WTC11 (cell line): ENCODE results near the gene IGSF5.

Source experiments
- CREM ChIP-seq: sonication (generic); formaldehyde crosslinking; IDR thresholded peaks from 2 replicates; pipeline ENCODE4 v1.8.1; 2022; ENCODE audit warnings: mild to moderate bottlenecking, missing genetic modification reagents, moderate library complexity
- FOXJ3 ChIP-seq: sonication (generic); formaldehyde crosslinking; IDR thresholded peaks from 2 replicates; pipeline ENCODE4 v1.9.0; 2021; ENCODE audit warnings: missing genetic modification reagents, mild to moderate bottlenecking, borderline replicate concordance
- ZNF138 ChIP-seq: sonication (generic); formaldehyde crosslinking; conservative IDR thresholded peaks from 2 replicates; pipeline ENCODE4 v1.8.1; 2022; ENCODE audit warnings: mild to moderate bottlenecking, moderate library complexity, missing genetic modification reagents
- TF ChIP-seq, protein P1 (sequence below): fragments of 200-600 bp; IDR thresholded peaks from 2 replicates; pipeline ENCODE4 v1.8.0; 2022; ENCODE audit warnings: antibody characterized with exemption

DNA sequence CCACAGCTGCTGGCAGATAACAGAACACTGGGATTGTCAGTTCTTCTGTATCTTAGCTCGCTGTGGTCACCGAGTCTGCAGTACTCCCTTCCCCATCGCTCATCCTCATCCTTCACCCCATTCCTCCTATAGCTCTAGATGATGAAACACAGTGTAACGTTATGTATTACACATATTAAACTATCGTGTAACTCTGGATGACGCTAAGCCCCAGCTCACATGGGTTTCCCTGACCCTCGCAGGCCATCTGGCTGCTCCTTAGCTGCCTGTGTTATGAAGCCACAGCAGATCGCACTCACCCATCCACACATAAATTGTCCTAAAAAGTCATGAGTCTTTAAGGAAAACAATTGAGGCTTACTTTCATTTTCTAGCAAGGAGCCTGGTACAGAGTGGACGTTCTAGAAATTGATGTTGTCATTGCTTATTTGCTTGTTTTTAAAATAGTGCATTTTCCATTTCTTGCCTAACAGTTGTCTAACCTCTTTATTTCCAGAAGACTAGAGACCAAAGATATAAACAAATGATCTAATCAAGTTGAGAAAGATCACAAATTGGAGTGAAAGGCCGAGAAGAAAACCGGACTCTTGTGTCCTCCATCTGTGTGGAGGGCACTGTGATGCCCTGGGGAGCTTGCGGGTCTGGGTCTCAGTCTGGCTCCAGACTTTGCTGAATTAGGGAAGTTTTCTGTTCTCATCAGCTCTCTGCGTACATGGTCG is 97.9 kb downstream of the IGSF5 start:
- TF ChIP-seq CREM (CRISPR knock-in tag) (no peak), ZNF138 (CRISPR knock-in tag) (no peak), FOXJ3 (CRISPR knock-in tag) (no peak)
- TF ChIP-seq, protein P1, sequence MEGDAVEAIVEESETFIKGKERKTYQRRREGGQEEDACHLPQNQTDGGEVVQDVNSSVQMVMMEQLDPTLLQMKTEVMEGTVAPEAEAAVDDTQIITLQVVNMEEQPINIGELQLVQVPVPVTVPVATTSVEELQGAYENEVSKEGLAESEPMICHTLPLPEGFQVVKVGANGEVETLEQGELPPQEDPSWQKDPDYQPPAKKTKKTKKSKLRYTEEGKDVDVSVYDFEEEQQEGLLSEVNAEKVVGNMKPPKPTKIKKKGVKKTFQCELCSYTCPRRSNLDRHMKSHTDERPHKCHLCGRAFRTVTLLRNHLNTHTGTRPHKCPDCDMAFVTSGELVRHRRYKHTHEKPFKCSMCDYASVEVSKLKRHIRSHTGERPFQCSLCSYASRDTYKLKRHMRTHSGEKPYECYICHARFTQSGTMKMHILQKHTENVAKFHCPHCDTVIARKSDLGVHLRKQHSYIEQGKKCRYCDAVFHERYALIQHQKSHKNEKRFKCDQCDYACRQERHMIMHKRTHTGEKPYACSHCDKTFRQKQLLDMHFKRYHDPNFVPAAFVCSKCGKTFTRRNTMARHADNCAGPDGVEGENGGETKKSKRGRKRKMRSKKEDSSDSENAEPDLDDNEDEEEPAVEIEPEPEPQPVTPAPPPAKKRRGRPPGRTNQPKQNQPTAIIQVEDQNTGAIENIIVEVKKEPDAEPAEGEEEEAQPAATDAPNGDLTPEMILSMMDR = no peak
